Stimulated activated CD8-positive, alpha-beta memory T cell treated with anti-CD3 and anti-CD28 coated beads, Interleukin-7, amount 100 ng/mL, for 24 hours (primary cell): ENCODE measurements around the gene TRAF3.
A peak's percentile ranks its signal among the peaks of the same experiment; 100 is the strongest.
"Not testable (repeated sequence)": the region's sequence is repeated elsewhere in the genome, so short reads cannot be mapped to it uniquely, and the experiment has no call there.

Experiments
- DNase-seq: peaks from one replicate; pipeline ENCODE4 v3.0.0-alpha.2; 2020; ENCODE audit warnings: low read depth

Gene TRAF3

DNA sequence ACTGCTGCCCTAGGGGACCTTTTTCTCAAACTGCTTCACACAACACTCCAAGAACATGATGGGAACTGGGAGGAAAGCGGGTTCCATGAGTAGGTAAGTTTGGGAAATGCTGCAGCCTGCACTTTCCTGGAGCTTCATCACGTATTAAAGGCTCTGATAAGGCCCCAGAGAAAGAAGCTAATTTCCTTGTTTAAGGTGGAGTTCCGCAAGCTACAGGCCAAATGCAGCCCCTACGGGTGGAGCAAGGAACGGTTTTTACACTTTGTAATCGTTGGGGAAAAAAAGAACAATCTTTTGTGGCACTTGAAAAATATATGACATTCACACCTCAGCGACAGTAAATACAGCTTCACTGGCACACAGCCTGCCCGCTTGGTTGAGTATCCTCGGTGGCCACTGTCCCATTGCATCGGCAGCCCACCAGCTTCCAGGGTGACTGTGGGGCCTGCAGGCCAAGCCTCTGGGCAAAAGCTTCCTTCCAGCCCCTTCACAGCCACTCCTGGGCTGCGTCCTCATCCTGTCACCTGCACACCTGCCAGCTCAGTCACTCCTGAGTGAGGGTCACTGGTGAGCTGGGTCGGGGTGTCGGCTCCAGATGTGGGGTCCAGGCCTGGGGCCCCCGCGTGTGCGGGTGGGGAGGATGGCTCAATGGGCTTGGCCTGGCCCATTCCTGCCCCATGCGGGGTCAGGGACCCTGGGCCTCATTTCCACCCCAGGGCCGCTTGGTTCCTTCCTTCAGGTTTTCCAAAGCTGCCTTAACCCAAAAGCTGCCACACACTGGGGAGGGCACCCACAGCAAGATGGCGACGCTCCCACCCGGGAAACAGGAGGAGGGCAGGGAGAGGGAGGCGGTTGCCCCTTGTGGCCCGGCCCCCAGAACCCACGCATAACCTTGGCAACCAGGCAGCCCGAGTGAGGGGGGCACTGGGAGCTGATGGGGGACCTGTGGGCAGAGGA is 147.7 kb downstream of the TRAF3 start:
- DNase-seq: no peak

DNA sequence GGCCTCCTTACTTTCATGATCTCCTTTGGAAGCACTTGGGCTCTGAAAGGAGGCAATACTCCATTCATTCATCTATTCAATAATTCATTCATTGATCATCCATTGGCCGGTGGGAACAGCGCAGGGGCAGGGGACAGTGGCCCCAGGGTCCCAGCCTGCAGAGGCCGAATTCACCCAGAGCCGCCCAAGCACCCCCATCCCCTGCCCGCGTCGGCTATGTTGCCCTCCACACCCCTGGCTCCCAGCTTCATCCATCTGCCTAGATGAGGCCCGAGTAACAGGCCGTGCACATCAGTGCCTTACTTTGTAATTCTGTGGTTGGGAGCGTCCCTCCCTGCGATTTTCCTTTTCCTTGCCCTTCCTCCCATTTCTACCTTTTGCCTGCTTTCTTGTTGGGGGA is 148.4 kb downstream of the TRAF3 start:
- DNase-seq: no peak

GRCh38 chr14:102926104-102926503 is 148.9 kb downstream of the TRAF3 start:
- DNase-seq: no peak

GRCh38 chr14:102926840-102927239 is 149.6 kb downstream of the TRAF3 start:
- not testable (repeated sequence) for DNase-seq

DNA sequence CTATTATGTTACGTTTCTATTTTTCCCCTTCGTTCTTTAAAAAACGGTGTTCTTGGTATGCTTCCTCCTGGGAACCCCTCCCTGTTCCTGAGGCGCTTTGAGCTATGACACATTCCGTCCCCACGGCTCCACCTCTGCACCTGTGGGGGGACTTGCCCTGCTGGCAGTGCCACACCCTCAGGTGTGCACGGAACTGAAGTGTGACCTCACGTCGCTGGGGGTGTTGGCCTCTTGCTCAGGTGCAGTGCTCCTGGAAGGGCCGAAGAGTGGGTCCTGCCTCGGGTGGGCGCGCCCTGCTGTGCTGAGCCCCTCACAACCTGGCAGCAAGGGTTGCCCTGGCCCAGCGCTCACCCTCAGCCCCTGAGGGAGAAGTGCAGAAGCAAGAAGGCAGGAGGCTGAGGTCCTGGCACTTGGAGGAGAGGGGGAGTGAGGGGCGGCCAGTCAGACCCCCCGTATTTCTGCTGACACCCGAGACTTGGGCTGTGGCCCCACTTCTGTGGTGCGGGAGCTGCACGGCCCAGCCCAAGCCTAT is 150.2 kb downstream of the TRAF3 start:
- no peak for DNase-seq

- no peak for DNase-seq
Measured at GRCh38 chr14:102927878-102928411, 150.7 kb downstream of the TRAF3 start.

DNA sequence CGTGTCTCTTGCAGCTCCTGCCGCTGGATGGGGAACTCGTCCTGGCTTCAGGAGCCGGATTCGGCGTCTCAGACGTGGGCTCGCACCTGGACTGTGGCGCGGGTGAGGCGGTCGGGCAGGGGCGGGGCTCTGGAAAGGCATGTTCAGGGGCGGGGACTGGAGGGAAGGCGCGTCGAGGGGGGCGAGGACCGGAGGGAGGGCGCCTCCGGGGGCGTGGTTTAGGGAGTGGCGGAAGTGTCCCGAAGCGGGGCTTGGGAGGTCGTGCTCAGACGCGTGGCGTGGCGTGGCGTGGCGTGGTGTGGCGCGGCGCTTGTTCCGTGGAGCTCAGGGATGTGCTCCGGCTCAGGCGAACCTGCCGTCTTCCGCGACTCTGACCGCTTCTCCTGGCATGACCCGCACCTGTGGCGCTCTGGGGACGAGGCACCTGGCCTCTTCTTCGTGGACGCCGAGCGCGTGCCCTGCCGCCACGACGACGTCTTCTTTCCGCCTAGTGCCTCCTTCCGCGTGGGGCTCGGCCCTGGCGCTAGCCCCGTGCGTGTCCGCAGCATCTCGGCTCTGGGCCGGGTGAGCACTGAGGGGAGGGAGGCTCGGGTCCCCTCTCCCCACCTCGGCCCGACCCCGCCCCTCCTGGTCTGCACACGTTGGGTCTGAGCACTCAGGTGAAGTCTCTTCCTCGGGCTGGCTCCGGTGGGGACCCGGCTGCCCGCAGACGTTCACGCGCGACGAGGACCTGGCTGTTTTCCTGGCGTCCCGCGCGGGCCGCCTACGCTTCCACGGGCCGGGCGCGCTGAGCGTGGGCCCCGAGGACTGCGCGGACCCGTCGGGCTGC is 151.4 kb downstream of the TRAF3 start:
- peak; percentile 51 for DNase-seq

DNA sequence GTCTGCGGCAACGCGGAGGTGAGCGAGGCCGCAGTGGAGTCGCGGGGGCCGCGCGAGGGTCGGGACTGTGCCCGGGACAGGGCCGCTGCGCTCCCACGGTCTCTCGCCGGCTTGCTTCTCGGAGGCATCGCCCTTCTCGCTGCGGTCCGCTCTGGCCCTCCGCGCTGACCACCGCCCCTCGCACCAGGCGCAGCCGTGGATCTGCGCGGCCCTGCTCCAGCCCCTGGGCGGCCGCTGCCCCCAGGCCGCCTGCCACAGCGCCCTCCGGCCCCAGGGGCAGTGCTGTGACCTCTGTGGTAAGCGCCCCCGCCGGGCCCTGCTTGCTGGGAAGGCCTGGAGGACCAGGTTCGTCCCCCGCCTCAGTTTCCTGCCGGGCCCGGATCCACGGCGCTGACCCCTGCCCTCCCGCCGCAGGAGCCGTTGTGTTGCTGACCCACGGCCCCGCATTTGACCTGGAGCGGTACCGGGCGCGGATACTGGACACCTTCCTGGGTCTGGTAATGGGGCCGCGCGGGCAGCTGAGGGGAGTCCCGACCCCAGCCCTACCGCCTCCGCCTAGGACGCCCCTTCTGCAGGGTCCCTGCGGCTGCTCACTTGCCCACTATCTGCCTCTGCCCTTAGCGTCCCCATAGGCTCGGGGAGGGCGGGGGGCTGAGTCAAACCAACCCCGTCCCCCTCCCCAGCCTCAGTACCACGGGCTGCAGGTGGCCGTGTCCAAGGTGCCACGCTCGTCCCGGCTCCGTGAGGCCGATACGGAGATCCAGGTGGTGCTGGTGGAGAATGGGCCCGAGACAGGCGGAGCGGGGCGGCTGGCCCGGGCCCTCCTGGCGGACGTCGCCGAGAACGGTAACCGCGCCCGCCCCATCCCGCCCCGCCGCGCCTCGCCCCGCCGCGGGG is 152.2 kb downstream of the TRAF3 start:
- no peak for DNase-seq

DNA sequence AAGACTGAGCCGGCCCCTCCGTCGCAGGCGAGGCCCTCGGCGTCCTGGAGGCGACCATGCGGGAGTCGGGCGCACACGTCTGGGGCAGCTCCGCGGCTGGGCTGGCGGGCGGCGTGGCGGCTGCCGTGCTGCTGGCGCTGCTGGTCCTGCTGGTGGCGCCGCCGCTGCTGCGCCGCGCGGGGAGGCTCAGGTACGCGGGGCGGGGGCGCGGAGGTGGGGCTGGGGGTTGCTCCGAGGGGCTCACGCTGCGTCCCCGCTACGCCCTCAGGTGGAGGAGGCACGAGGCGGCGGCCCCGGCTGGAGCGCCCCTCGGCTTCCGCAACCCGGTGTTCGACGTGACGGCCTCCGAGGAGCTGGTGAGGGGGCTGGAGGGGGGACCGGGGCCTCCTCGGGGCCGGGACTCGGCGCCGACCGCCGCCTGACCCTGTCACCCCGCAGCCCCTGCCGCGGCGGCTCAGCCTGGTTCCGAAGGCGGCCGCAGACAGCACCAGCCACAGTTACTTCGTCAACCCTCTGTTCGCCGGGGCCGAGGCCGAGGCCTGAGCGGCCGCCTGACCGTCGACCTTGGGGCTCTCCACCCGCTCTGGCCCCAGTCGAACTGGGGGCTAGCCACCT is 153.0 kb downstream of the TRAF3 start:
- DNase-seq: no peak

DNA sequence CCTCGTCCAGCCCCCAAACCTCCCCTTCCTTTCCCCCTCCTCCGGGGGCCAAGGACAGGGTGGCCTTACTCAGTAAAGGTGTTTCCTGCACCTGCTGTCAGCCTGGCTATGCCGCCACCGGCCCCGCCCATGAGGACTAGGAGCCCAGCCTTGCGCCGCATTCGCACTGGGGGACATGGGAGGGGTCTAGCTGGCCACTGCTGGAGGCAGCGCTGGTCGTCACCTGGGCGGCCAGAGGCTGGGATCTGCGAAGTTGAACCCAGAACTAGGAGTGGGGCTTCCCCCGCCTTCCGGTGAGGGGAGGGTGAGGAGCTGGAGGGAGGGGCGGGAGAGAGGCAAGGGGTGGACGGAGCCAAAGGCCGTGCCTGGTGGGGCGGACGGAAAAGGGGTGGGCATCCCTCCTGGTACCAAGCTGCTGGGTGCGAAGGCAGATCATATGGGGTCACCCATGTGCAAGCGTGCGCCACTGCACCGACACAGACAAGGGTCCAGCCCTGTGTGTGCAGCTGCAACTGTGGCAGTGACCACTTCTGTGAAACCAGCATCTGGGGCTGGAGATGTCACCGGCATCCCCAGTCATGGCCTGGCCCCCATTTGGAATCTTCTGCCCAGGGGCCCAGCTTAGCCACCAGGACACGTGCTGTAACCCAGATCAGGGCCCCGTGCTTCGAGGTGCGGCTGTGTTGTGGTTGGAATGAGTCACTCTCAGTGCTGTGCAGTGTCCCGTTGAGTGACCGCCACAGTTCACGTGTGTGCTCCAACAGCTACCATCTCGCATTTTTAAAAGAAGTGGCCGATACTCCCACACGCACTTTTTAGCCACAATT is 153.7 kb downstream of the TRAF3 start:
- no peak for DNase-seq

DNA sequence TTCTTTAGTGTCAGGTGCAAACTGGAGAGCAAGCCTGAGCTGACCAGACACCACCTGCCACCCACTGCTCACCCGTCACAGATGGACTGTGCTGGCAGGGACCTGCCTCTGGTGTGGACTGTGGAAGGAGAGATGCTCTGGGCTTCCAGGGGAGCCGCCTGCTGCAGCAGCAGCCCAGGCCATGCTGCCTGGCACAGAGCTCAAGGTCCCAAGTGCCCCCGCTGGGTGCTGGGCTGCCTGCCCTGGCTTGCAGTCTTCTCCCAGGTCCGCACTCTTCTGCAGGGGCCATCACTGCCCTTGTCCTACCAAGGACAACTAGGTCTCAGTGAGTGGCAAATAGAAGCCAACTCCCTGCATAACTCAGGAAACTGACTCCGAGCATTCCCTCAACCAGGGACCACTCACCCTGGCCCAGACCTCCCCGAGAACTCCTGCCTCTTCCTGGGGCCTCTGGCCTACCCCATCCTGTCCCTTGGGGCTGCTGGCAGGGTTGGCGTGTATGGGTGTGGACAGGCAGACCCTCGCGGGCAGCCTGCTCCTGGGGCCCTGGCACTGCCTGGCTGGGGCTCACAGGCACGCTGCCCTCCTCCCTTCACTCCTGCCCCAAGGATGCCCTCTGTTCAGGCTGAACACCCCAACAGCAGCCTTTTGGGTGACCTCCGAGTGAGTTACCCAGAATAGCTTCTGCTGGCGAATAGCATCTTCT is 154.5 kb downstream of the TRAF3 start:
- DNase-seq: no peak

GRCh38 chr14:102932484-102933248 is 155.4 kb downstream of the TRAF3 start:
- no peak for DNase-seq

DNA sequence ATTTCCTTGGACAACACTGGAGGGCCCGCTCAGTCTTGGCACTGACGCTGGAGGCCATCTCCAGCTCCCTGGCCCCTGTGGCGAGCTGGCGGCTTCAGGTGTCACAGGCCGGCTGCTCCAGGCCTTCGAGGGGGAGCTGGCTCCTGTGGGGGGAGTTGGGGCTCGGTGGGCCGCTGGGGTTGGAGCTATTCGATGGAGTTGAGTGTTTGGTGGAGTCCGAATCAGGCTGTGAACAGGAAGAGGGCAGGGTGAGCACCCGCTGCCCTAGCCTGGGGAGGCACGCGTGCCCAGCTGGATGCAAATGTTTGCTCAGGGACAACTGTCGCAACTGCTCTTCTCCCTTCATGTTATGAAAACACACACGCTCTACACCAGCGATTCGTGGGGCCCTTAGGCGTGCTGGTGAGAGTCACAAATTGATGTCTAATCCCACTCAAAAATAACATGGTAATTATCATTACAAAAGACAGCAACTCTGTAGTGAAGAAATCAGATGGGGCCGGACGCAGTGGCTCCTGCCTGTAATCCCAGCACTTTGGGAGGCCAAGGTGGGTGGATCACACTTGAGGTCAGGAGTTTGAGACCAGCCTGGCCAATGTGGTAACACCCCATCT is 156.5 kb downstream of the TRAF3 start:
- DNase-seq: no peak

DNA sequence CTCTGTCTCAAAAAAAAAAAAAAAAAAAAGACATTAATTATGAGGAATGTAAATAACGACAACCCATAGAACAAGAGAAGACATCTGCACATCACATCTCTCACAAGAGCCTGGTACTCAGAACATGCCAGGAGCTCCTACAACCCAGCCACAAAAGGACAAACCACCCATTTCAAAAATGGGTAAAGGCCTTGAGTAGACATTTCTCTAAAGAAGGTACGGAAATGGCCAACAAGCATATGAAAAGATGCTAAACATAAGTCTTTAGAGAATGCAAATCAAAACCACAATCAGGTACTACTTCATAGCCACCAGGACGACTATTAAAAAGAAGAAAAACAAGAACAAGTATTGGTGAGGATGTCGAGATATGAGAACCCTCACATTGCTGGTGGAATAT is 158.5 kb downstream of the TRAF3 start:
- no peak for DNase-seq

DNA sequence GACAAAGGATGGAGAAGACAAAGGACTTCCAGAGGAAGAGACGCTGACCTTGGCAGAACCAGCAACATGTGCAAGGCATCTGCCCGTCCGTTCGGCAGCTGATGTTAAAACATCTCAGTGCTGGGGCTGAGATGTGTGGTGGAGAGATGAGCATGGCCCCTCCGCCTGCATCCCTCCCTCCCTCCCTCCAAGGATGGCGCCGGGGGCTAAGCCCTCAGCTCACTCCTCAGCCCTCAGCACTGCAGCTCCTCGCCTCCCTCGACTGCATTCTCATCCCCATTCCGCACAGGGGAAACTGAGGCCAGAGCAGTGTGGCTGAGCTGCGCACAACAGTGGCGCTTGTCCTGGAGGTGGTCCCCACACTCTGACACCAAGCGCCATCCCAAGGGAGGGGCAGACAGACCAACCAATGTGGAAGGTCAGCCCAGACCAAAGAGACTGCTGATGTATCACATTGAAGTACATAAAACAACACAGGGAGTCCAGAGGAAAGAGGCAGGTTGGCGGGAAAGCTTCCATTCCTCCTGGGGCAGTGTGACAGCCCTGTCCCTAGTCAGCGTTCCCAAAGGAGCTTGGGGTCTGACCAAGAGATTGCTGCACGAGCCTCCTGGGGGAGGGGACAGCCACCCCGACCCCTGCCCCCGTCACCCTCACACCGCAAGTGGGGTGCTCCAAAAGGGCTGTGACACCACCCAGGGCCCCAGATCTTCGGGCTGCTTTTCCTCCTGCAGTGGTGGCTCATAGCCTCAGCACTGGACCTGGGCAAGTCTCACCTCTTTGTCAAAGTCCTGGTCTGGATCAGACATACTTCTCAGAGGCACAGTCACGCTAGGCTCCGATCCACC is 160.3 kb downstream of the TRAF3 start:
- no peak for DNase-seq

DNA sequence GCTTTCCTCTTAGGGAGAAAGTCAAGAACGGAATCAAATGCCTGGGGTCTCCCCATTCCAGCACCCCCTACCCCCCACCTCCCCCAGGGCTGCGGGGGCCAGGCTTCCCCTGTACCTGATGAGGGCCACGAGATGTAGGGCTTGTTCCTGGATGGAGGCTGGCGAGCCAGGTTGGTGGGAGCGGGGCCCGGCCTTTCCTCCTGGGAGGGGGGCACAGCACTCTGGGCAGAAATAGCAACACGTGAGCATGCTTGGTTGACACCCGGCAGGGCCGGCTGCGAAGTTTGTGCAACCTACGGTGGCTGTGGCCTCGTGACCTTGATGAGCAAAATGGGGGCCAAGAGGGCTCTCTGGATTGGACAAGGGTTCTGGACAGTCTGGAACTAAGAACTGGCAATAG is 160.9 kb downstream of the TRAF3 start:
- DNase-seq: no peak

DNA sequence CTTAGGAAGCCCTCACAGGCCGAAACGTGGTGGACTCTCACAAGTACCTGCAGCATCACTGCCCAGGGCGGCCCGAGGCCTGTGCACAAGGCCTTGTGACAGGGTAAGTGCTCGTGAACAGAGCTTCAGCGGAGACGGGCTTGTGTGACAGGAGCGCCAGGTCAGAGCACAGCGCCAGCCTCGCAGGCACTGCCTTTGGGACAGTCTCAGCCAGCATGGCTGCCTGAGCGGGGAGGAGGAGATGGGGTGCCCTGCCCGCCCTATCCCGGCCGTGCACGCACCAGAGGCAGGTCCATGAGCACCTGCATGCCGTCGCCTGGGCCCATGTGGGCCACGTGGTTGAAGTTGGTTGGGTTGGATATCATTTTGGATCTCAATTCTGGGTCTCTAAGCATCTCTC is 162.1 kb downstream of the TRAF3 start:
- DNase-seq: no peak
